ENCODE results near the gene SKI. TPM values are rescaled to one million over a fixed set of nuclear protein-coding genes. Genes with fewer than 3 reads are reported as not detected.

The SKI gene
- total and polyA plus RNA-seq, 2 of the 4 experiments (the other 2 are of a cell fraction) = 2.3 to 20.1 TPM

DNA sequence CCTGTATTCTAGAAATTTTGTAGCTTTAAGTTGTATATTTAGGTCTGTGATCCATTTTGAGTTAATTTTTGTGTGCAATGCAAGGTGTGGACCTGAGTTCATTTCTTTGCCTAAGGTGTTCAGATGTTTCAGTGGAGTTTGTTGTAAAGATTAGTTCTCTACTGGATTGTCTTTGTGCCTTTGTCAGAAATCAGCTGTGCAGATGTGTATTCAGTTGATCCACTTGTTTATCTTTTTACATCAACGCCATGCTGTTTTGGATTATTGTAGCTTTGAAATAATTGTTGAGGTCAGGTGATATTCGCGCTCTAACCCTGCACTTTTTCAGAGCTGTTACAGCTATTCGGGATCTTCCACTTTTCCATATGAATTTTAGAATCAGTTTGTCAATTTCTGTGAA lies 32.8 kb downstream of the SKI start:
- Histone ChIP-seq H3K9me3 (ENCODE audit: control insufficient read depth, insufficient read depth, low read length) (no peaks in the 10 kb centered on the region), H2BK5ac (ENCODE audit: low read depth, low read length, poor library complexity, severe bottlenecking) (no peak overlapping the region), H3K4ac (ENCODE audit: low read depth, low read length) (no peak overlapping the region), H4K8ac (ENCODE audit: low read depth in 2 of 2, low read length in 2 of 2) (no peak overlapping the region), H4K20me1 (ENCODE audit: insufficient read depth, low read length) (peaks cover 98% of the 10 kb centered on the region), H2AFZ (replicated peaks; ENCODE audit: low read length, poor library complexity) (no peak overlapping the region), H3K27ac (ENCODE audit: insufficient read depth, low read length) (no peak overlapping the region), H2BK20ac (ENCODE audit: low read depth, low read length) (no peak overlapping the region), H3K27me3 (ENCODE audit: control insufficient read depth, insufficient read depth, low read length) (no peaks in the 10 kb centered on the region), H2AK5ac (ENCODE audit: low read depth, low read length) (no peak overlapping the region), H3K56ac (ENCODE audit: extremely low read depth, insufficient read depth, low read length) (no peak overlapping the region), H3K18ac (ENCODE audit: low read depth, low read length) (no peak overlapping the region), H4K91ac (ENCODE audit: insufficient read depth, low read depth, low read length) (no peak overlapping the region), H3K4me1 (ENCODE audit: control insufficient read depth, insufficient read depth, low read length) (peaks cover 8% of the 10 kb centered on the region; the same call in 1 of the 2 replicates), H3K4me2 (ENCODE audit: low read depth, low read length) (no peak overlapping the region), H3K9me1 (ENCODE audit: insufficient read depth, low read length) (peaks cover 37% of the 10 kb centered on the region), H3K4me3 (ENCODE audit: insufficient read depth, low read depth, low read length) (no peak overlapping the region), H3K23ac (ENCODE audit: low read depth, low read length) (no peak overlapping the region; the same call in 1 of the 2 replicates), H3K36me3 (ENCODE audit: control insufficient read depth, insufficient read depth, low read length) (0 out of 2 replicates have a peak, but pooled peaks cover 1% of the 10 kb centered on the region), H3K79me1 (ENCODE audit: low read depth in 1 of 2, low read length in 2 of 2) (peaks cover 2 to 48% of the 10 kb centered on the region in 2 experiments; a peak in 3 of 4 replicates), H2BK15ac (ENCODE audit: low read depth, low read length) (no peak overlapping the region), H3K9ac (ENCODE audit: low read depth, low read length) (no peak overlapping the region), H3K14ac (replicated peaks; ENCODE audit: low read depth, low read length) (no peak overlapping the region), H4K5ac (ENCODE audit: low read depth, low read length) (no peak overlapping the region), H2AK9ac (replicated peaks; ENCODE audit: low read depth, low read length, poor library complexity) (no peak overlapping the region), H2BK120ac (ENCODE audit: low read depth, low read length) (no peak overlapping the region)
- ChIA-PET CTCF (no interaction called here), POLR2A (ENCODE audit: unreplicated experiment) (no interaction called here)
- intact Hi-C loops (cut with micrococcal nuclease) (no loop called here), dilution Hi-C loops (cut with HindIII; ENCODE audit: low sequenced_read_pairs, unreplicated experiment) (no loop called here), in situ Hi-C loops (cut with MboI; ENCODE audit: low sequenced_read_pairs) (no loop called here)
- WGBS, 2 experiments (ENCODE audit: extremely low coverage in 2 of 2, insufficient read length in 1 of 2) = no CpG with 5 or more reads among the region's 4 CpGs
- no TSS peak for BruUV-seq (replicated peaks)
- ATAC-seq (ENCODE audit: low read depth) = no peak
- TF ChIP-seq RFX5 (IDR thresholded peaks at IDR 0.05; ENCODE audit: low read depth, low read length) (no peak), FOS (IDR thresholded peaks at IDR 0.05; ENCODE audit: low read depth, low read length) (no peak), NFE2L2 (IDR thresholded peaks at IDR 0.05; ENCODE audit: low read depth, low read length) (no peak), SMC3 (IDR thresholded peaks at IDR 0.05; ENCODE audit: low read depth, low read length) (no peak), BHLHE40 (IDR thresholded peaks at IDR 0.05; ENCODE audit: low read depth, low read length) (no peak), MAZ (IDR thresholded peaks at IDR 0.05; ENCODE audit: borderline replicate concordance, low read depth, low read length) (no peak), CEBPB (IDR thresholded peaks at IDR 0.05; ENCODE audit: low read depth, low read length) (no peak), MAFK (IDR thresholded peaks at IDR 0.05; ENCODE audit: low read depth, low read length) (no peak), RAD21 (IDR thresholded peaks at IDR 0.05; ENCODE audit: low read length) (no peak), POLR2A (IDR thresholded peaks at IDR 0.05; ENCODE audit: low read depth, low read length) (no peak), CHD1 (IDR thresholded peaks at IDR 0.05; ENCODE audit: low read depth, low read length) (no peak), RCOR1 (IDR thresholded peaks at IDR 0.05; ENCODE audit: insufficient replicate concordance, low read length) (no peak), MXI1 (IDR thresholded peaks at IDR 0.05; ENCODE audit: borderline replicate concordance, low read depth, low read length) (no peak)
- TF ChIP-seq, protein P1, sequence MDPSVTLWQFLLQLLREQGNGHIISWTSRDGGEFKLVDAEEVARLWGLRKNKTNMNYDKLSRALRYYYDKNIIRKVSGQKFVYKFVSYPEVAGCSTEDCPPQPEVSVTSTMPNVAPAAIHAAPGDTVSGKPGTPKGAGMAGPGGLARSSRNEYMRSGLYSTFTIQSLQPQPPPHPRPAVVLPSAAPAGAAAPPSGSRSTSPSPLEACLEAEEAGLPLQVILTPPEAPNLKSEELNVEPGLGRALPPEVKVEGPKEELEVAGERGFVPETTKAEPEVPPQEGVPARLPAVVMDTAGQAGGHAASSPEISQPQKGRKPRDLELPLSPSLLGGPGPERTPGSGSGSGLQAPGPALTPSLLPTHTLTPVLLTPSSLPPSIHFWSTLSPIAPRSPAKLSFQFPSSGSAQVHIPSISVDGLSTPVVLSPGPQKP (IDR thresholded peaks at IDR 0.05; ENCODE audit: borderline replicate concordance, low read depth, low read length) = no peak
- TF ChIP-seq, protein P2, sequence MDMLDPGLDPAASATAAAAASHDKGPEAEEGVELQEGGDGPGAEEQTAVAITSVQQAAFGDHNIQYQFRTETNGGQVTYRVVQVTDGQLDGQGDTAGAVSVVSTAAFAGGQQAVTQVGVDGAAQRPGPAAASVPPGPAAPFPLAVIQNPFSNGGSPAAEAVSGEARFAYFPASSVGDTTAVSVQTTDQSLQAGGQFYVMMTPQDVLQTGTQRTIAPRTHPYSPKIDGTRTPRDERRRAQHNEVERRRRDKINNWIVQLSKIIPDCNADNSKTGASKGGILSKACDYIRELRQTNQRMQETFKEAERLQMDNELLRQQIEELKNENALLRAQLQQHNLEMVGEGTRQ (IDR thresholded peaks at IDR 0.05; ENCODE audit: low read depth, low read length) = no peak
- TF ChIP-seq, protein P3, sequence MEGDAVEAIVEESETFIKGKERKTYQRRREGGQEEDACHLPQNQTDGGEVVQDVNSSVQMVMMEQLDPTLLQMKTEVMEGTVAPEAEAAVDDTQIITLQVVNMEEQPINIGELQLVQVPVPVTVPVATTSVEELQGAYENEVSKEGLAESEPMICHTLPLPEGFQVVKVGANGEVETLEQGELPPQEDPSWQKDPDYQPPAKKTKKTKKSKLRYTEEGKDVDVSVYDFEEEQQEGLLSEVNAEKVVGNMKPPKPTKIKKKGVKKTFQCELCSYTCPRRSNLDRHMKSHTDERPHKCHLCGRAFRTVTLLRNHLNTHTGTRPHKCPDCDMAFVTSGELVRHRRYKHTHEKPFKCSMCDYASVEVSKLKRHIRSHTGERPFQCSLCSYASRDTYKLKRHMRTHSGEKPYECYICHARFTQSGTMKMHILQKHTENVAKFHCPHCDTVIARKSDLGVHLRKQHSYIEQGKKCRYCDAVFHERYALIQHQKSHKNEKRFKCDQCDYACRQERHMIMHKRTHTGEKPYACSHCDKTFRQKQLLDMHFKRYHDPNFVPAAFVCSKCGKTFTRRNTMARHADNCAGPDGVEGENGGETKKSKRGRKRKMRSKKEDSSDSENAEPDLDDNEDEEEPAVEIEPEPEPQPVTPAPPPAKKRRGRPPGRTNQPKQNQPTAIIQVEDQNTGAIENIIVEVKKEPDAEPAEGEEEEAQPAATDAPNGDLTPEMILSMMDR (conservative IDR thresholded peaks at IDR 0.05; ENCODE audit: low read depth, low read length) = no peak
- no peak for DNase-seq
